K562 (cell line): ENCODE results near the gene RNF25. TPM values are rescaled to one million over a fixed set of nuclear protein-coding genes. Genes with fewer than 3 reads are reported as not detected.
A peak's percentile ranks its signal among the peaks of the same experiment; 100 is the strongest.

Experiments used
- BDP1 ChIP-seq: IDR thresholded peaks from 3 replicates; pipeline ENCODE4 v1.6.1; 2011; ENCODE audit not compliant: insufficient read length, insufficient read depth
- CREBBP ChIP-seq: IDR thresholded peaks from one replicate; pipeline ENCODE4 v1.6.1; 2012; ENCODE audit warnings: low read depth, mild to moderate bottlenecking, control low read depth, inconsistent platforms, low read length
- GATA2 ChIP-seq: sonication (generic); formaldehyde crosslinking; IDR thresholded peaks from 2 replicates; pipeline ENCODE4 v1.4.0; 2020; ENCODE audit warnings: mild to moderate bottlenecking, missing genetic modification reagents
- HDAC6 ChIP-seq: IDR thresholded peaks from 2 replicates; pipeline ENCODE4 v1.6.1; 2012; ENCODE audit warnings: low read depth, mild to moderate bottlenecking, control low read depth, inconsistent platforms, low read length, moderate library complexity
- HMG20B ChIP-seq: fragments of 250-450 bp; sonication (Bioruptor Pico); IDR thresholded peaks from 2 replicates; pipeline ENCODE4 v1.5.0; 2021; ENCODE audit warnings: mild to moderate bottlenecking
- LEF1 ChIP-seq: fragments of 450-650 bp; IDR thresholded peaks from 2 replicates; pipeline ENCODE4 v1.6.1; 2016; ENCODE audit warnings: mild to moderate bottlenecking
- POLR2A ChIP-seq: fragments of 450-650 bp; conservative IDR thresholded peaks from 2 replicates; pipeline ENCODE4 v1.6.1; 2016
- RBM22 ChIP-seq: fragments of 200-400 bp; formaldehyde crosslinking; IDR thresholded peaks from 2 replicates; pipeline ENCODE4 v1.6.1; 2018; ENCODE audit warnings: low read length, low read depth; ENCODE audit not compliant: poor library complexity, severe bottlenecking
- TCF7 ChIP-seq: sonication (generic); IDR thresholded peaks from 2 replicates; pipeline ENCODE4 v1.6.1; 2016; ENCODE audit warnings: antibody characterized with exemption, borderline replicate concordance
- TOE1 ChIP-seq, 2 experiments: fragments of 450-650 bp in 1 of 2; sonication (generic) in 1 of 2; formaldehyde crosslinking in 1 of 2; IDR thresholded peaks; 2 replicates each; pipeline versions ENCODE4 v1.7.1 to v1.8.0; 2016 to 2022; ENCODE audit warnings: borderline replicate concordance in 2 of 2, mild to moderate bottlenecking in 2 of 2, antibody characterized with exemption in 1 of 2, inconsistent platforms in 1 of 2, low read depth in 1 of 2, missing genetic modification reagents in 1 of 2, moderate library complexity in 1 of 2
- YY1 ChIP-seq, 3 experiments: IDR thresholded peaks; 2 replicates each; pipeline ENCODE4 v1.6.1; 2011; ENCODE audit warnings: low read length in 2 of 3, mild to moderate bottlenecking in 2 of 3, moderate library complexity in 2 of 3, borderline replicate concordance in 1 of 3, control low read depth in 1 of 3, low read depth in 1 of 3; ENCODE audit not compliant: insufficient read depth in 3 of 3, insufficient replicate concordance in 2 of 3, control insufficient read depth in 1 of 3, insufficient read length in 1 of 3; ENCODE audit errors: extremely low read depth in 1 of 3
- ZNF408 ChIP-seq: fragments of 250-450 bp; sonication (Bioruptor Pico); IDR thresholded peaks from 2 replicates; pipeline ENCODE4 v1.4.0; 2020; ENCODE audit warnings: low read depth, mild to moderate bottlenecking, moderate library complexity
- ZNF561 ChIP-seq: fragments of 450-650 bp; formaldehyde crosslinking; conservative IDR thresholded peaks from 2 replicates; pipeline ENCODE4 v1.4.0; 2020; ENCODE audit warnings: mild to moderate bottlenecking, moderate library complexity
- ZZZ3 ChIP-seq: fragments of 450-650 bp; IDR thresholded peaks from 2 replicates; pipeline ENCODE4 v1.6.1; 2016; ENCODE audit warnings: antibody characterized with exemption, mild to moderate bottlenecking, moderate library complexity
- polyA plus RNA-seq, 8 experiments: library from polyadenylated mRNA; depleted of rRNA in 4 of 8; stranded (reverse) in 5 of 8; unstranded in 3 of 8; fragments of >200 nt; fragmentation: Nextera tagmentation in 2 of 8; fragmentation: Illumina TruSeq in 1 of 8; extraction: Ambion mirVana in 2 of 8; extraction: Trizol in 1 of 8; gene quantifications; 2 replicates each; pipeline versions ENCODE4 v1.2.1 to v1.2.3, GENCODE V29; 2011 to 2014; ENCODE audit warnings: inconsistent platforms in 1 of 8, missing spikeins in 1 of 8
- total RNA-seq, 7 experiments: library from RNA; depleted of rRNA in 6 of 7; stranded (reverse); fragments of >200 nt in 6 of 7; fragmentation: Illumina TruSeq in 2 of 7; extraction: Trizol in 2 of 7; gene quantifications; 2 replicates each; pipeline versions ENCODE4 v1.2.1 to v1.2.3, GENCODE V29; 2011 to 2021; ENCODE audit warnings: low replicate concordance in 1 of 7
- TF ChIP-seq, protein P1 (sequence below): IDR thresholded peaks from 2 replicates; pipeline ENCODE4 v1.6.1; 2012; ENCODE audit warnings: low read depth, low read length, improper control_type of control experiment, borderline replicate concordance
- TF ChIP-seq, protein P2 (sequence below): fragments of 450-650 bp; conservative IDR thresholded peaks from 2 replicates; pipeline ENCODE4 v1.6.1; 2016; ENCODE audit warnings: missing genetic modification characterization, low read depth, mild to moderate bottlenecking, missing compliant biosample characterization, moderate library complexity
- TF ChIP-seq, protein P3 (sequence below): sonication (generic); formaldehyde crosslinking; IDR thresholded peaks from 2 replicates; pipeline ENCODE4 v1.8.0; 2022; ENCODE audit warnings: missing genetic modification reagents, mild to moderate bottlenecking, moderate library complexity, borderline replicate concordance
- TF ChIP-seq, protein P4 (sequence below): fragments of 450-650 bp; IDR thresholded peaks from 2 replicates; pipeline ENCODE4 v1.7.1; 2018; ENCODE audit warnings: mild to moderate bottlenecking, low read depth; ENCODE audit not compliant: partially characterized antibody

RNF25 gene
- total and polyA plus RNA-seq, 9 of the 15 experiments (the other 6 are each of a cell fraction or from before 2014, with no cell fraction given), result 2.3 to 49.8 (median 20.5) TPM

DNA sequence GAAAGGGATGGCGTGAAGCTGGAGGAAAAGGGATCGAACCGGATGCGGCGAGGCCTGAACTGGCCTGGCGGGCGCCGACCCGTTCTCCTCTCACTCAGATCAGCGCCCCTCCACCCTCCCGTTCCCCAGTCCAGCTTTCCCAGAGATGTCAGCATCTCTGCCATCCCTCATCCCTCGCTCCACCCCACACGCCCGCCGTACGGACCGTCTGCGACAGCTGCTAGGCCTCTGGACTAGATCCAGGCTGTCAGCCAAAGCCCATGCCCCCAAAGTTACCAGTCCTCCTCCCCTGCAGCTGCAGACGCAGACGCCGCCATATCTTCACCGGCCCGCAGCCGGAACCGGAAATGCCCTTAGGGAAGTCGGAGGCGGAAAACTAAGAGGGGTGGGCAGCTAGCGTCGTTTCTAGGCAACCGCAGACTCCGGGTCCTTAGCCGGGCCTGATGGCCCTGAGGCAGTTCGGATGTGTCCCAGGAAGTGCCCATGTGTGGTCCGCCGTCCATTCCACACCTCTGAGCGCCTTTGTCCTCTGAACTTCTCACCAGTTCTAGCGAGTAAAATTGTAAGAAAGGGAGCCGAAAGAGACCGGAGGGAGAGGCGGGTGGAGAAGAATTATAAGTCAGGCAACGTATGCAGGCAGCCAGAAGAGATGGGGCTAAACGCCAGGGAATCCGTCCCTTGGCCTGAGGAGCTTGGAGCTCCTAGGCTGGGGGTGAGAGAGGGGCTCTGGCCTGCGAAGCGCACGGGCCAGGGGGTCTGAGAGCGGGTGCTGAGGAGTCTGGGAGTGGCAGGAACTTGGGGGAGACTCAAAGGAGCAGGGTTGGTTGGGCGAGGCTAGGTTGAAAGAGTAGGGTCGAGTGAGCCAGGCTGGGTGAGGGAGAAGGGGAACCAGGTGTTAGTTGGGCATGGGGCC, at the start of gene RNF25, which contains the start of gene STK36 (continued):
- TF ChIP-seq, protein P1, sequence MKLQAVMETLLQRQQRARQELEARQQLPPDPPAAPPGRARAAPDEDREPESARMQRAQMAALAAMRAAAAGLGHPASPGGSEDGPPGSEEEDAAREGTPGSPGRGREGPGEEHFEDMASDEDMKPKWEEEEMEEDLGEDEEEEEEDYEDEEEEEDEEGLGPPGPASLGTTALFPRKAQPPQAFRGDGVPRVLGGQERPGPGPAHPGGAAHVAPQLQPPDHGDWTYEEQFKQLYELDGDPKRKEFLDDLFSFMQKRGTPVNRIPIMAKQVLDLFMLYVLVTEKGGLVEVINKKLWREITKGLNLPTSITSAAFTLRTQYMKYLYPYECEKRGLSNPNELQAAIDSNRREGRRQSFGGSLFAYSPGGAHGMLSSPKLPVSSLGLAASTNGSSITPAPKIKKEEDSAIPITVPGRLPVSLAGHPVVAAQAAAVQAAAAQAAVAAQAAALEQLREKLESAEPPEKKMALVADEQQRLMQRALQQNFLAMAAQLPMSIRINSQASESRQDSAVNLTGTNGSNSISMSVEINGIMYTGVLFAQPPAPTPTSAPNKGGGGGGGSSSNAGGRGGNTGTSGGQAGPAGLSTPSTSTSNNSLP, result no peak
- TF ChIP-seq HDAC6 (no peak), YY1 (IDR thresholded peaks at IDR 0.05; ENCODE audit: borderline replicate concordance in 1 of 3, control insufficient read depth in 1 of 3, extremely low read depth in 1 of 3, insufficient read depth in 3 of 3, insufficient read length in 1 of 3, insufficient replicate concordance in 2 of 3, low read depth in 1 of 3, low read length in 2 of 3) (peak; percentile 42 to 87 (median 81)), RBM22 (no peak), LEF1 (no peak), ZNF408 (CRISPR knock-in tag) (no peak), POLR2A (peak; percentile 88), TOE1 (IDR thresholded peaks at IDR 0.05; ENCODE audit: borderline replicate concordance) (no peak), TOE1 (CRISPR knock-in tag; IDR thresholded peaks at IDR 0.05; ENCODE audit: borderline replicate concordance, low read depth) (no peak), ZZZ3 (peak; percentile 79), GATA2 (CRISPR knock-in tag) (no peak), HMG20B (no peak), ZNF561 (CRISPR knock-in tag) (no peak), BDP1 (no peak), CREBBP (no peak), TCF7 (no peak)
- TF ChIP-seq, protein P2, sequence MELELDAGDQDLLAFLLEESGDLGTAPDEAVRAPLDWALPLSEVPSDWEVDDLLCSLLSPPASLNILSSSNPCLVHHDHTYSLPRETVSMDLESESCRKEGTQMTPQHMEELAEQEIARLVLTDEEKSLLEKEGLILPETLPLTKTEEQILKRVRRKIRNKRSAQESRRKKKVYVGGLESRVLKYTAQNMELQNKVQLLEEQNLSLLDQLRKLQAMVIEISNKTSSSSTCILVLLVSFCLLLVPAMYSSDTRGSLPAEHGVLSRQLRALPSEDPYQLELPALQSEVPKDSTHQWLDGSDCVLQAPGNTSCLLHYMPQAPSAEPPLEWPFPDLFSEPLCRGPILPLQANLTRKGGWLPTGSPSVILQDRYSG, result no peak
- TF ChIP-seq, protein P3, sequence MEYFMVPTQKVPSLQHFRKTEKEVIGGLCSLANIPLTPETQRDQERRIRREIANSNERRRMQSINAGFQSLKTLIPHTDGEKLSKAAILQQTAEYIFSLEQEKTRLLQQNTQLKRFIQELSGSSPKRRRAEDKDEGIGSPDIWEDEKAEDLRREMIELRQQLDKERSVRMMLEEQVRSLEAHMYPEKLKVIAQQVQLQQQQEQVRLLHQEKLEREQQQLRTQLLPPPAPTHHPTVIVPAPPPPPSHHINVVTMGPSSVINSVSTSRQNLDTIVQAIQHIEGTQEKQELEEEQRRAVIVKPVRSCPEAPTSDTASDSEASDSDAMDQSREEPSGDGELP (CRISPR knock-in tag), result peak; percentile 73
- TF ChIP-seq, protein P4, sequence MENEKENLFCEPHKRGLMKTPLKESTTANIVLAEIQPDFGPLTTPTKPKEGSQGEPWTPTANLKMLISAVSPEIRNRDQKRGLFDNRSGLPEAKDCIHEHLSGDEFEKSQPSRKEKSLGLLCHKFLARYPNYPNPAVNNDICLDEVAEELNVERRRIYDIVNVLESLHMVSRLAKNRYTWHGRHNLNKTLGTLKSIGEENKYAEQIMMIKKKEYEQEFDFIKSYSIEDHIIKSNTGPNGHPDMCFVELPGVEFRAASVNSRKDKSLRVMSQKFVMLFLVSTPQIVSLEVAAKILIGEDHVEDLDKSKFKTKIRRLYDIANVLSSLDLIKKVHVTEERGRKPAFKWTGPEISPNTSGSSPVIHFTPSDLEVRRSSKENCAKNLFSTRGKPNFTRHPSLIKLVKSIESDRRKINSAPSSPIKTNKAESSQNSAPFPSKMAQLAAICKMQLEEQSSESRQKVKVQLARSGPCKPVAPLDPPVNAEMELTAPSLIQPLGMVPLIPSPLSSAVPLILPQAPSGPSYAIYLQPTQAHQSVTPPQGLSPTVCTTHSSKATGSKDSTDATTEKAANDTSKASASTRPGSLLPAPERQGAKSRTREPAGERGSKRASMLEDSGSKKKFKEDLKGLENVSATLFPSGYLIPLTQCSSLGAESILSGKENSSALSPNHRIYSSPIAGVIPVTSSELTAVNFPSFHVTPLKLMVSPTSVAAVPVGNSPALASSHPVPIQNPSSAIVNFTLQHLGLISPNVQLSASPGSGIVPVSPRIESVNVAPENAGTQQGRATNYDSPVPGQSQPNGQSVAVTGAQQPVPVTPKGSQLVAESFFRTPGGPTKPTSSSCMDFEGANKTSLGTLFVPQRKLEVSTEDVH, result peak; percentile 73
